ENCODE measurements around the gene VPS45.
"Not testable (repeated sequence)": the region's sequence is repeated elsewhere in the genome, so short reads cannot be mapped to it uniquely, and the experiment has no call there.

VPS45 gene, protein sequence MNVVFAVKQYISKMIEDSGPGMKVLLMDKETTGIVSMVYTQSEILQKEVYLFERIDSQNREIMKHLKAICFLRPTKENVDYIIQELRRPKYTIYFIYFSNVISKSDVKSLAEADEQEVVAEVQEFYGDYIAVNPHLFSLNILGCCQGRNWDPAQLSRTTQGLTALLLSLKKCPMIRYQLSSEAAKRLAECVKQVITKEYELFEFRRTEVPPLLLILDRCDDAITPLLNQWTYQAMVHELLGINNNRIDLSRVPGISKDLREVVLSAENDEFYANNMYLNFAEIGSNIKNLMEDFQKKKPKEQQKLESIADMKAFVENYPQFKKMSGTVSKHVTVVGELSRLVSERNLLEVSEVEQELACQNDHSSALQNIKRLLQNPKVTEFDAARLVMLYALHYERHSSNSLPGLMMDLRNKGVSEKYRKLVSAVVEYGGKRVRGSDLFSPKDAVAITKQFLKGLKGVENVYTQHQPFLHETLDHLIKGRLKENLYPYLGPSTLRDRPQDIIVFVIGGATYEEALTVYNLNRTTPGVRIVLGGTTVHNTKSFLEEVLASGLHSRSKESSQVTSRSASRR

DNA sequence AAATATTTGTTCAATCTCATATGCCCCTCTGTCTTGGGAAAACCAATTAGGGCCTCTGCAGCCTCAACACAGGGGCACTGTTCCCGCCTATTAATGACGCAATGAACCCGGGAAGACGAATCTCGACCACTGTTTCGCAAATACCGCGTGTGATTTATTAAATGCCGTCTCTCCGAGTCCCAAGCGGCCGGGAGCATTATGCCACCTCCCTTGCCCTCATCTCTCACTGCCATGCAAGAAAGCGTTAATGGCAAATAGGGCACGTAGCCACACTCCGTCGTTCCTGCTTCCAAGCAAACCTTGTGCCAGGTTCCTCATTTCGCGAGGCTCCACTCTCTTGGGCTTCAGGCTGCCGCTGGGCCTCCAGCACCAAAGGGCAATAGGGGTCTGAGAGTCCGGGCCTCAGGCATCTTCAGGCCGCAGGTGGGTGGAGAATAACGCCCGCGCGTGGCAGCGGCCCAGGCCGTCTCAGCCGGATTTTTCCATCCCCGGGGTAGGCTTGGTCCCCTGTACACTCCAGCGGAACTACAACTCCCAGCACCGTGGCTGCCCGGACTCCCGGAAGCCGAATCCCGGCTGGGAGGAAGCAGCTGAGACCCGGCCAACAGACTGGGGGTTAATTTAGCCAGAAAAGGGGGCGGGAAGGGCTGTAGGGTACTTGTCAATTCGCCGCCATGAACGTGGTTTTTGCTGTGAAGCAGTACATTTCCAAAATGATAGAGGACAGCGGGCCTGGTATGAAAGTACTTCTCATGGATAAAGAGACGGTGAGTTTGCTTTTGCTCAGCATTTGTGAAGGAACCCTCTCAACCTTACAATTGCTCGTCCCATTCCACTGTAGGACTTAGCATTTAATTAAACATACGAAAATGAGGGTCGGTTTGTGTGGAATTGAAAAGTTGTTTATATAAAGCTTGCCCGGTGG is at the start of gene VPS45:
Gene VPS45, plus strand, starts transcription at position 593 of the 925 bp plus-strand sequence. Its CDS starts 82 bp downstream, at position 675.
- DNase-seq: peak; percentile 90
- Mint-ChIP-seq H3K4me3 (peak within 1 kb of the TSS; percentile 93), H3K4me1 (ENCODE audit: low read depth) (peaks cover 36% of the 10 kb centered on the region), H3K27ac (peak within 1 kb of the TSS; percentile 97), H3K9me3 (no peaks in the 10 kb centered on the region), H3K36me3 (ENCODE audit: low read depth) (peaks cover 37% of the 10 kb centered on the region), H3K27me3 (no peaks in the 10 kb centered on the region)

DNA sequence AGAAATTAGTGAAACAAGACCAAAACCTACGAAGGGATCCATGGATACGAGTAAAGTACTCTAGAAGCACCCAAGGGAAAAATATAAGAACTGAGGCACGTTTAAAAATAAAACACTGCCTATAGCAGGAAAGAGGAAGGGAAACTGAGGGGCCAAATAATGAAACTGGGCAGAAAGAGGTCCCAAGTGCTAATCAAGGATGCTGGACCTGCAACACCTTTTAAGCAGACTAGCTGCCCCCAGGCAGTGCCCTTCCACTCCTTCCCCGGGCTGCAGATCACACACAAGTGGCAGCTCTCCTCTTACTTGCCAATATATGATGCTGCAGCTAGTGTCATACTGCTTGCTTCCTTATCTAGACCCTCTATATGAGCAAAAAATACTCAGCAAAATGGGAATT is 49.4 kb upstream of the VPS45 start:
- H3K9me3 Mint-ChIP-seq: no peaks in the 10 kb centered on the region
- H3K4me1 Mint-ChIP-seq (ENCODE audit: low read depth): no peaks in the 10 kb centered on the region
- H3K4me3 Mint-ChIP-seq: no peak overlapping the region

GRCh38 chr1:150020711-150021110 is 46.9 kb upstream of the VPS45 start:
- H3K4me1 Mint-ChIP-seq (ENCODE audit: low read depth): no peaks in the 10 kb centered on the region
- H3K36me3 Mint-ChIP-seq (ENCODE audit: low read depth): no peaks in the 10 kb centered on the region
- H3K27ac Mint-ChIP-seq: no peak overlapping the region
- H3K9me3 Mint-ChIP-seq: no peaks in the 10 kb centered on the region
- no peak for DNase-seq
- no peak overlapping the region for H3K4me3 Mint-ChIP-seq
- H3K27me3 Mint-ChIP-seq: peaks cover 5% of the 10 kb centered on the region

More for the DNA sequence above, 49.4 kb upstream of the VPS45 start:
- DNase-seq: no peak
- no peak overlapping the region for H3K27ac Mint-ChIP-seq
- H3K27me3 Mint-ChIP-seq: peaks cover 5% of the 10 kb centered on the region
- H3K36me3 Mint-ChIP-seq (ENCODE audit: low read depth): no peaks in the 10 kb centered on the region

DNA sequence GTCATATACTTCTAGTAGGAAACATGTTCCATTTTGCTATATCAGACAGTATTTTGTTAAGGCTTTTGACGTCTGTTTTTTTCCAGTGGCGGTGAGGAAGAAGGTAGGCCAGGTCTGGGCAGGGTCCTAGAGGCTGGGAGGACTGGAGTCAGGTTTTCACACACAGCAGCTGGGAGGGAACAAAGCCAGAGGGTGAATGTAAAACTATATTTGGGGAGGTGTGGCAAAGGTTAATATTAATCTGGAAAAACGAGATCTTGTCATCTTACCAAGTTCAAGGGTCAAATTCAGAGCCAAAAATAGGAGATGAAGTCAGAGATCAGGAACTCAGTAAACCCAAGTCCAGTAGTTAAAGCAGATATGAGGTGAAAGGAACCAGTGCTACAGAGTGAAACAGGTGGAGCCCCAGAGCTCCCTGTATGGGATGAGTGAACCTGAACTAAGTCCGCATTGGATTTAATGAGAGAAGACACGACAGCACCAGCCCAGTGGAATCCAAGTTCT is 46.3 kb upstream of the VPS45 start:
- Mint-ChIP-seq H3K27ac (no peak overlapping the region), H3K9me3 (no peaks in the 10 kb centered on the region), H3K4me3 (no peak overlapping the region), H3K4me1 (ENCODE audit: low read depth) (no peaks in the 10 kb centered on the region), H3K27me3 (peaks cover 5% of the 10 kb centered on the region), H3K36me3 (ENCODE audit: low read depth) (no peaks in the 10 kb centered on the region)
- DNase-seq: no peak

GRCh38 chr1:150022357-150022756 is 45.2 kb upstream of the VPS45 start:
- Mint-ChIP-seq H3K36me3 (ENCODE audit: low read depth) (no peaks in the 10 kb centered on the region), H3K27ac (no peak overlapping the region), H3K27me3 (peaks cover 5% of the 10 kb centered on the region), H3K4me3 (no peak overlapping the region), H3K4me1 (ENCODE audit: low read depth) (no peaks in the 10 kb centered on the region), H3K9me3 (no peaks in the 10 kb centered on the region)
- no peak for DNase-seq

DNA sequence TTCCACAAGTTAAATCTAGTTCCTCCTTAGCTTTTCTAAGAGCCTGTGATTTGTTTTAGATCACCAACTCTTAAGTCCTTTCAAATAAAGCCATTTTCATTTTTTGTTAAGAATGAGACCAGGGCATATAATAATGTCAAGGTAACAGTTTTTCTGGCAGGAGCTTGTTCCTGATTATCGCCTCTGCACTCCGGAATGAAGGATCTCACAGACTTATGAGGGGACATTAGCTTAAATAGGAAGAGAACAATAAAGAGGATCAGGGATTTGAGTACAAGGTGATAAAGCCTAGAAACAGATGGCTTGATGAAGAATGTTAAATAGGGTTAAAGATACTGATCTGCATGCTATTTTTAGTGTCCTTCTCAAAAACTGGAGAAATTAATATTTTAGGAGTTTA is 43.4 kb upstream of the VPS45 start:
- Mint-ChIP-seq H3K27me3 (peaks cover 5% of the 10 kb centered on the region), H3K27ac (no peak overlapping the region), H3K4me3 (no peak overlapping the region), H3K9me3 (no peaks in the 10 kb centered on the region), H3K36me3 (ENCODE audit: low read depth) (no peaks in the 10 kb centered on the region), H3K4me1 (ENCODE audit: low read depth) (no peaks in the 10 kb centered on the region)
- DNase-seq: no peak

GRCh38 chr1:150028322-150028721 is 39.3 kb upstream of the VPS45 start:
- H3K27ac Mint-ChIP-seq: no peak overlapping the region

GRCh38 chr1:150034336-150034735 is 33.2 kb upstream of the VPS45 start:
- Mint-ChIP-seq H3K27ac (no peak overlapping the region), H3K27me3 (no peaks in the 10 kb centered on the region), H3K4me1 (ENCODE audit: low read depth) (no peaks in the 10 kb centered on the region), H3K4me3 (no peak overlapping the region), H3K9me3 (no peaks in the 10 kb centered on the region), H3K36me3 (ENCODE audit: low read depth) (no peaks in the 10 kb centered on the region)
- no peak for DNase-seq

More at GRCh38 chr1:150028322-150028721, 39.3 kb upstream of the VPS45 start:
- Mint-ChIP-seq H3K36me3 (ENCODE audit: low read depth) (no peaks in the 10 kb centered on the region), H3K27me3 (no peaks in the 10 kb centered on the region), H3K4me1 (ENCODE audit: low read depth) (no peaks in the 10 kb centered on the region), H3K9me3 (no peaks in the 10 kb centered on the region), H3K4me3 (no peak overlapping the region)
- DNase-seq: no peak

- Mint-ChIP-seq H3K36me3 (ENCODE audit: low read depth) (no peaks in the 10 kb centered on the region), H3K4me1 (ENCODE audit: low read depth) (peaks cover 1% of the 10 kb centered on the region), H3K27ac (no peak overlapping the region), H3K27me3 (no peaks in the 10 kb centered on the region), H3K4me3 (no peak overlapping the region), H3K9me3 (no peaks in the 10 kb centered on the region)
- no peak for DNase-seq
These were observed 17.6 kb upstream of the VPS45 start for GRCh38 chr1:150049926-150050325.

DNA sequence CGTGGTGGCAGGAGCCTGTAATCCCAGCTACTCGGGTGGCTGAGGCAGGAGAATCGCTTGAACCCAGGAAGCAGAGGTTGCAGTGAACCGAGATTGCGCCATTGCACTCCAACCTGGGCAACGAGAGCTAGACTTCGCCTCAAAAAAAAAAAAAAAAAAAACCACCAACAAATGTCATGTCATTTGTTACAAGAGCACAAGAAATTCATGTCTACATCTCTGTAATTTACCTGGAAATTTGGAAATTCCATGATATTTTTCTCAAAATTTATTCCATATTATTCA is 16.5 kb upstream of the VPS45 start:
- DNase-seq: no peak
- Mint-ChIP-seq H3K36me3 (ENCODE audit: low read depth) (no peaks in the 10 kb centered on the region), H3K27ac (no peak overlapping the region), H3K4me3 (no peak overlapping the region), H3K27me3 (no peaks in the 10 kb centered on the region), H3K9me3 (no peaks in the 10 kb centered on the region), H3K4me1 (ENCODE audit: low read depth) (peaks cover 1% of the 10 kb centered on the region)

GRCh38 chr1:150051905-150052412 is 15.6 kb upstream of the VPS45 start:
- not testable (repeated sequence) for H3K27me3 Mint-ChIP-seq; H3K9me3 Mint-ChIP-seq; H3K36me3 Mint-ChIP-seq (ENCODE audit: low read depth); H3K4me1 Mint-ChIP-seq (ENCODE audit: low read depth); DNase-seq; H3K4me3 Mint-ChIP-seq; H3K27ac Mint-ChIP-seq

GRCh38 chr1:150053926-150054325 is 13.7 kb upstream of the VPS45 start:
- Mint-ChIP-seq H3K27ac (no peak overlapping the region), H3K36me3 (ENCODE audit: low read depth) (no peaks in the 10 kb centered on the region), H3K4me3 (no peak overlapping the region), H3K9me3 (no peaks in the 10 kb centered on the region), H3K4me1 (ENCODE audit: low read depth) (peaks cover 1% of the 10 kb centered on the region), H3K27me3 (no peaks in the 10 kb centered on the region)
- no peak for DNase-seq

- DNase-seq; H3K4me3 Mint-ChIP-seq; H3K27me3 Mint-ChIP-seq; H3K4me1 Mint-ChIP-seq (ENCODE audit: low read depth); H3K36me3 Mint-ChIP-seq (ENCODE audit: low read depth); H3K27ac Mint-ChIP-seq; H3K9me3 Mint-ChIP-seq: not testable (repeated sequence)
These were observed 12.1 kb upstream of the VPS45 start for GRCh38 chr1:150055507-150055906.

DNA sequence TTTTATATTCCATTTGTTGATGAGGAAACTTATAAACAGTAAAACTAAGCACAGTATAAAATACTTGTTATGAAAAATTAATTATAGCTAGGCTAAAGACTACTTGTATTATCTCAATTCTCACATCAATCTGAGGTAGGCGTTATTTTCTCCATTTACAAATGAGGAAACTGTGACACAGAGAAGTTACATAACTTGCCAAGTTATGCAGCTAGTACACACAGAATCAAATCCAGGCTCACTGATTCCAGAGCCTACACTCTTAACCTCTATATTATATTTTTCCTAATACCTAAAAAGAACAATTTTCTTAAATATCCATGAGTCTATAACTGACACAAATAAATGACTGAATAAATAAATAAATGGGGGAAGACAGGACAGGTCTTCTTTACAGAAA is 11.2 kb upstream of the VPS45 start:
- no peak for DNase-seq
- no peaks in the 10 kb centered on the region for H3K4me1 Mint-ChIP-seq (ENCODE audit: low read depth)
- no peaks in the 10 kb centered on the region for H3K27me3 Mint-ChIP-seq
- no peaks in the 10 kb centered on the region for H3K9me3 Mint-ChIP-seq
- no peak overlapping the region for H3K27ac Mint-ChIP-seq
- no peaks in the 10 kb centered on the region for H3K36me3 Mint-ChIP-seq (ENCODE audit: low read depth)
- no peak overlapping the region for H3K4me3 Mint-ChIP-seq

All from activated T-cell treated with anti-CD3 and anti-CD28 coated beads, Interleukin-2, amount 50 U/mL, for 24 hours (primary cell).